OCI-LY3 (cell line): Measurements from ENCODE around the gene SLC25A5.

Experiments used
- H2AFZ ChIP-seq: fragments of 200-600, 300-600 bp; shearing (Covaris generic); 2 replicates; pipeline ENCODE4 v1.6.0; 2014; ENCODE audit warnings: antibody characterized with exemption, low read depth, low read length
- H3K27ac ChIP-seq: fragments of 200-600, 300-600 bp; sonication (generic); 2 replicates; pipeline ENCODE4 v1.5.1; 2014; ENCODE audit warnings: mild to moderate bottlenecking, low read length, moderate library complexity, mixed read lengths
- H3K27me3 ChIP-seq: fragments of 200-600, 300-600 bp; sonication (generic); 2 replicates; pipeline ENCODE4 v1.6.1; 2014; ENCODE audit warnings: low read depth, low read length, mixed read lengths
- H3K36me3 ChIP-seq: fragments of 200-600, 300-600 bp; sonication (generic); replicated peaks from 2 replicates; pipeline ENCODE3; 2014; ENCODE audit warnings: low read depth, low read length, mixed read lengths
- H3K4me1 ChIP-seq: fragments of 300-600, 200-600 bp; sonication (generic); 2 replicates; pipeline ENCODE4 v1.6.1; 2014; ENCODE audit warnings: low read length, mixed read lengths
- H3K4me2 ChIP-seq: fragments of 200-600, 300-600 bp; sonication (generic); 2 replicates; pipeline ENCODE4 v1.6.1; 2014; ENCODE audit warnings: low read length, mixed read lengths
- H3K4me3 ChIP-seq: fragments of 300-600, 200-600 bp; sonication (generic); 2 replicates; pipeline ENCODE4 v1.5.1; 2014; ENCODE audit warnings: antibody characterized with exemption, mild to moderate bottlenecking, low read length, moderate library complexity
- H3K79me2 ChIP-seq: fragments of 300-600, 200-600 bp; shearing (Covaris generic); 2 replicates; pipeline ENCODE4 v1.6.1; 2014; ENCODE audit warnings: mild to moderate bottlenecking, low read length, mixed read lengths
- H3K9ac ChIP-seq: fragments of 300-600, 200-600 bp; shearing (Covaris generic); 2 replicates; pipeline ENCODE4 v1.6.0; 2014; ENCODE audit warnings: mild to moderate bottlenecking, low read length, moderate library complexity
- H3K9me3 ChIP-seq: fragments of 200-600, 300-600 bp; shearing (Covaris generic); 2 replicates; pipeline ENCODE4 v1.6.1; 2014; ENCODE audit warnings: low read length, mixed read lengths; ENCODE audit not compliant: insufficient read depth
- H4K20me1 ChIP-seq: fragments of 200-600, 300-600 bp; sonication (generic); 2 replicates; pipeline ENCODE4 v1.6.1; 2016; ENCODE audit warnings: low read length, mixed read lengths; ENCODE audit not compliant: insufficient read depth
- CTCF ChIP-seq: fragments of 200-600, 300-600 bp; sonication (generic); IDR thresholded peaks from 2 replicates; pipeline ENCODE4 v1.5.1; 2014; ENCODE audit warnings: antibody characterized with exemption, low read length, low read depth
- EZH2phosphoT487 ChIP-seq: fragments of 200-600 bp; shearing (Covaris generic); IDR thresholded peaks from 2 replicates; pipeline ENCODE4 v1.6.1; 2018; ENCODE audit warnings: antibody characterized with exemption, mixed run types, low read depth

SLC25A5 gene

GRCh38 chrX:119518371-119518770 lies 50.1 kb downstream of the SLC25A5 start:
- Histone ChIP-seq H3K9me3 (no peaks in the 10 kb centered on the region), H3K36me3 (no peaks in the 10 kb centered on the region), H3K79me2 (no peaks in the 10 kb centered on the region), H3K4me2 (no peak overlapping the region), H3K27ac (no peak overlapping the region), H4K20me1 (no peaks in the 10 kb centered on the region), H2AFZ (no peak overlapping the region), H3K4me3 (no peak overlapping the region), H3K9ac (no peak overlapping the region), H3K4me1 (peaks cover 8% of the 10 kb centered on the region), H3K27me3 (no peaks in the 10 kb centered on the region)
- TF ChIP-seq EZH2phosphoT487: no peak
- TF ChIP-seq CTCF: no peak
